RWPE2 (cell line): Measurements from ENCODE around the gene GPC1.

ENCODE experiments used
- ATAC-seq: fragments of 200-7000 bp; cut with Tn5 transposase; 3 replicates; pipeline ENCODE4 v1.9.1; 2021; ENCODE audit warnings: low read depth
- DNase-seq: peaks from one replicate; pipeline ENCODE4 v3.0.0-alpha.2; 2020; ENCODE audit warnings: low spot score
- H3K27ac ChIP-seq: fragments of 450-650 bp; 2 replicates; pipeline ENCODE4 v1.5.1; 2017; ENCODE audit warnings: mild to moderate bottlenecking; ENCODE audit not compliant: poor library complexity, severe bottlenecking
- H3K27me3 ChIP-seq: fragments of 250-450 bp; sonication (Bioruptor Pico); 2 replicates; pipeline ENCODE4 v1.5.1; 2021; ENCODE audit warnings: mild to moderate bottlenecking, moderate library complexity; ENCODE audit not compliant: insufficient read depth, poor library complexity, severe bottlenecking
- H3K36me3 ChIP-seq: fragments of 250-450 bp; sonication (Bioruptor Pico); 2 replicates; pipeline ENCODE4 v1.5.1; 2020; ENCODE audit warnings: low read depth, mild to moderate bottlenecking, moderate library complexity
- H3K4me1 ChIP-seq: fragments of 250-450 bp; sonication (Bioruptor Pico); 2 replicates; pipeline ENCODE4 v1.5.1; 2021; ENCODE audit warnings: mild to moderate bottlenecking, moderate library complexity; ENCODE audit not compliant: insufficient read depth, poor library complexity, severe bottlenecking
- H3K4me3 ChIP-seq: fragments of 250-450 bp; sonication (Bioruptor Pico); 2 replicates; pipeline ENCODE4 v1.5.1; 2021; ENCODE audit warnings: mild to moderate bottlenecking, moderate library complexity; ENCODE audit not compliant: severe bottlenecking
- H3K9me3 ChIP-seq: fragments of 250-450 bp; sonication (Bioruptor Pico); 2 replicates; pipeline ENCODE4 v1.5.1; 2021; ENCODE audit warnings: mild to moderate bottlenecking, moderate library complexity; ENCODE audit not compliant: severe bottlenecking
- TF ChIP-seq, protein P1 (sequence below): fragments of 450-650 bp; IDR thresholded peaks from one replicate; pipeline ENCODE4 v1.5.1; 2017; ENCODE audit warnings: mild to moderate bottlenecking, moderate library complexity; ENCODE audit not compliant: poor library complexity, severe bottlenecking

GPC1 gene

DNA sequence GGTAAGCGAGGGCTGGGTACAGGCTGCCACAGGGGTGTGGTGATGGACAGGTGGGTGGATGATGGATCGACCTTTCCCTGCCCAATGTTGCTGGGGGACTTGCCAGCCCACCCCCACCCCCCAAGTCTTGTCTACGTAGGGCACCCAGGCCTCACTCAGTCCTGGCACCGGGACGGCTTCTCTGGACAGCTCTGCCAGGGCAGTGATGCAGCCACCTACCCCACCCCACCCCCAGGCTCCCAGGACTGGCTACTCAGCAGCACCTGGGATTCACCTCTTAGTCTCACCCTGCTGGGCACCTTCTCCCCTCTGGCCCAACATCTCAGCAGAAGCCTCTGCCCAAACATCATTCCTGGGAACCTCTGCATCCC, 66.6 kb downstream of the GPC1 start:
- ATAC-seq = no peak
- TF ChIP-seq, protein P1, sequence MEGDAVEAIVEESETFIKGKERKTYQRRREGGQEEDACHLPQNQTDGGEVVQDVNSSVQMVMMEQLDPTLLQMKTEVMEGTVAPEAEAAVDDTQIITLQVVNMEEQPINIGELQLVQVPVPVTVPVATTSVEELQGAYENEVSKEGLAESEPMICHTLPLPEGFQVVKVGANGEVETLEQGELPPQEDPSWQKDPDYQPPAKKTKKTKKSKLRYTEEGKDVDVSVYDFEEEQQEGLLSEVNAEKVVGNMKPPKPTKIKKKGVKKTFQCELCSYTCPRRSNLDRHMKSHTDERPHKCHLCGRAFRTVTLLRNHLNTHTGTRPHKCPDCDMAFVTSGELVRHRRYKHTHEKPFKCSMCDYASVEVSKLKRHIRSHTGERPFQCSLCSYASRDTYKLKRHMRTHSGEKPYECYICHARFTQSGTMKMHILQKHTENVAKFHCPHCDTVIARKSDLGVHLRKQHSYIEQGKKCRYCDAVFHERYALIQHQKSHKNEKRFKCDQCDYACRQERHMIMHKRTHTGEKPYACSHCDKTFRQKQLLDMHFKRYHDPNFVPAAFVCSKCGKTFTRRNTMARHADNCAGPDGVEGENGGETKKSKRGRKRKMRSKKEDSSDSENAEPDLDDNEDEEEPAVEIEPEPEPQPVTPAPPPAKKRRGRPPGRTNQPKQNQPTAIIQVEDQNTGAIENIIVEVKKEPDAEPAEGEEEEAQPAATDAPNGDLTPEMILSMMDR = no peak

DNA sequence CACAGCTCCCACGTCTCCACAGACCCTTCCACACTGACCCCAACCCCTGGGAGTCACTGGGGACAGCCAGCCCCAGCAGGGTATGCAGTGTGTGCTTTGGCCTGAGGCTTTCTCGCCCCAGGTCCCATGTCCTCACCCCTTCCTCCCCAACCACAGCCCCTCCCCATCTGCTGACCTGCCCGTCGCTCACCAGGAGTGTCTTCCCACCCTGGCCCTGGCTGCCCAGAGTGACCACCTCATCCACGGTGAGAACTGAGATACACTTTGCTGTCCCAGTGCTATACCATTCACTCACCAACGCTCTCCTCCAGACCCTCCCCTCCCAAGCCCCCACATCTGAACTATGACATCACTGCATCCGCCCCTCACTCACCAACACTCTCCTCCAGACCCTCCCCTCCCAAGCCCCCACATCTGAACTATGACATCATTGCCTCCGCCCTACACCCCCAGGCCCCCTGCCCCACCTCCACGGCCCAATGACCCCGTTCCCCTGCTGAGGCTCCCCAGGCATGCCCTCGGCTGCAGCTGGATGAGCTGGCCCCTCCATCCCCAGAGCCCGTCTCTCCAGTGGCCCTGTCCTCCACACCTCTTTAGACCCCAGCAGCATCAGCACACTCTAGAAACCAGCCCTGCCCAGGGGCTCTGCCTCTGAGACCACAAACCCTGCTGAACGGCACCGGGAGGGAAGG, 67.1 kb downstream of the GPC1 start:
- DNase-seq = no peak

More for the DNA sequence above, 66.6 kb downstream of the GPC1 start:
- Histone ChIP-seq H3K9me3 (no peaks in the 10 kb centered on the region), H3K36me3 (no peaks in the 10 kb centered on the region), H3K27me3 (no peaks in the 10 kb centered on the region), H3K4me1 (no peaks in the 10 kb centered on the region), H3K4me3 (no peak overlapping the region), H3K27ac (no peak overlapping the region)
- DNase-seq = no peak

DNA sequence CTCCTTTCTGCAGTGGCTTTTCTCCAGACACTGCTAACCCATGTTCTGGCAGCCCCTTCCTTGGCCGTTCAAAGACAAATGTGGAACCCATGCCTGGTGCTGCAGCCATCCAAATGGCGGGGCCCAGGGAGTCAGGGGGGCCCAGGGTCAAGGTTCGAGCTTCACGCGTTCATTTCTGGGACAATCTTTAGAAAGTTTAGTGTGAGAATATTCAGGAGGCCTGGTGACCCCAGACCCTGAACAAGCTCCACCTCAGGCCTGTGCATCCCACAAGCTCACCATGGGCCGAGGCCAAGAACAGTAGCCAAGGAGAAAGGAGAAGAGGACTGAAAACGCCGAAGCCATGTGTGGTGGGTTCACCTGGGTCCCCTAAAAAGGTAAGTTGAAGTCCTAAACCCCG, 67.9 kb downstream of the GPC1 start:
- Histone ChIP-seq H3K4me3 (no peak overlapping the region), H3K9me3 (no peaks in the 10 kb centered on the region), H3K4me1 (no peaks in the 10 kb centered on the region), H3K27me3 (no peaks in the 10 kb centered on the region), H3K27ac (no peak overlapping the region), H3K36me3 (no peaks in the 10 kb centered on the region)
- ATAC-seq (no peak), DNase-seq (no peak)
- TF ChIP-seq, protein P1 = no peak

More for the DNA sequence above, 67.1 kb downstream of the GPC1 start:
- Histone ChIP-seq H3K27me3 (no peaks in the 10 kb centered on the region), H3K4me3 (no peak overlapping the region), H3K9me3 (no peaks in the 10 kb centered on the region), H3K27ac (no peak overlapping the region), H3K36me3 (no peaks in the 10 kb centered on the region), H3K4me1 (no peaks in the 10 kb centered on the region)
- TF ChIP-seq, protein P1 = no peak
- ATAC-seq = no peak

GRCh38 chr2:240503848-240504247, 68.4 kb downstream of the GPC1 start:
- DNase-seq (no peak), ATAC-seq (no peak)
- H3K4me3 ChIP-seq = no peak overlapping the region
- no peaks in the 10 kb centered on the region for H3K4me1 ChIP-seq
- TF ChIP-seq, protein P1 = no peak
- no peaks in the 10 kb centered on the region for H3K36me3 ChIP-seq
- H3K9me3 ChIP-seq = no peaks in the 10 kb centered on the region
- no peaks in the 10 kb centered on the region for H3K27me3 ChIP-seq
- no peak overlapping the region for H3K27ac ChIP-seq

DNA sequence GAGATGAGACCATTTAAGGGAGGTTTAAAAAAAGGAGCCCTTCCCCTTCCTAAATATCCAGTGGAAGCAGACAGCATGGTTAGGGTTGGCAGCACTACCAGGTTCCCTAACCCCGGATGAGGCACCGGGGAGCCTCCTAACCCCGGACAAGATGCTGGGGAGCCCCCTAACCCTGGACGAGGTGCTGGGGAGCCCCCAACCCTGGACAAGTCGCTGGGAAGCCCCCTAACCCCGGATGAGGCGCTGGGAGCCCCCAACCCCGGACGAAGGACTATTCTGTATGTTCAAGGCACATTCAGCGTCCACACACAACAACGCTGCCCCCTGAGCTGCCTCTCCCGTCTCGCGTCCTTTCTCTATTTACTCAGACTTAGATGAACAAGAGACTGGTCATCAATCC, 70.4 kb downstream of the GPC1 start:
- Histone ChIP-seq H3K36me3 (no peaks in the 10 kb centered on the region), H3K4me3 (no peak overlapping the region), H3K27me3 (no peaks in the 10 kb centered on the region), H3K27ac (no peak overlapping the region), H3K9me3 (no peaks in the 10 kb centered on the region), H3K4me1 (no peaks in the 10 kb centered on the region)
- ATAC-seq (no peak; the same call in 2 of the 3 replicates), DNase-seq (no peak)
- TF ChIP-seq, protein P1 = no peak
